ENCODE results near the gene NSMCE1.

NSMCE1 gene

DNA sequence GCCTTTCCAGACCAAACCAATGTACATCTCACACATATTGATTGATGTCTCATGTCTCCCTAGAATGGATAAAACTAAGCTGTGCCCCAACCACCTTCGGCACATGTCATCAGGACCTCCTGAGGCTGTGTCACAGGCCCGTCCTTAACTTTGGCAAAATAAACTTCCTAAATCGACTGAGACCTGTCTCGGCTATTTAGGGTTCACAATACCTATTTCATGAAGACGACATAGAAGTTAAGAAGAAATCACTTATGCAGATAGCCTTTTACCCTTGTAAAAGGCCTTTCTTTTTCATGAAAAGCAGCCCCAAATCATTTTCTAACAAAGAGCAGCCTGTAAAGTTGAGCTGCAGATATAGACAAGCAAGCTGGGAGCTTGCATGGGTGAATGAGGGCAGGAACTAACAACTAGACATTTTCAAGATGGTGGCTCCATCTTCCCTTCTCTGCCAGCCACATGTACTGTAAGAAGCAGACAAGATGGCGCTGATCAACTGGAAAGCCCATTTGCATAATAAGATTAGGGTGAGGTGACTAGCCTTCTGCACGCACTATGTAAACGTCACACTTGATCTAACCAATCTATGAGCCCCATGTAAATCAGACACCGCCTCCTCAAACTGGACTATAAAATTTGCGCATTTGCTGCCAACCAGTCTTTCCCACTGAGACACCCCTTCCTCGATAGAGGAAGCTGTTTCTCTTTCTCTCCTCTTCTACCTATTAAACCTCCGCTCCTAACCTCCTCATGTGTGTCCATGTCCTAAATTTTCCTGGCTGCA lies 69.9 kb downstream of the NSMCE1 start:
- Histone ChIP-seq H3K27me3 (peaks cover 0 to 22% of the 10 kb centered on the region in 2 donors), H3K27ac (no peak overlapping the region), H3K36me3 (no peaks in the 10 kb centered on the region), H3K4me3 (no peak overlapping the region), H3K4me1 (peaks cover 0 to 6% (median 5%) of the 10 kb centered on the region in 4 donors), H3K9me3 (no peaks in the 10 kb centered on the region)
- TF ChIP-seq, protein P1, sequence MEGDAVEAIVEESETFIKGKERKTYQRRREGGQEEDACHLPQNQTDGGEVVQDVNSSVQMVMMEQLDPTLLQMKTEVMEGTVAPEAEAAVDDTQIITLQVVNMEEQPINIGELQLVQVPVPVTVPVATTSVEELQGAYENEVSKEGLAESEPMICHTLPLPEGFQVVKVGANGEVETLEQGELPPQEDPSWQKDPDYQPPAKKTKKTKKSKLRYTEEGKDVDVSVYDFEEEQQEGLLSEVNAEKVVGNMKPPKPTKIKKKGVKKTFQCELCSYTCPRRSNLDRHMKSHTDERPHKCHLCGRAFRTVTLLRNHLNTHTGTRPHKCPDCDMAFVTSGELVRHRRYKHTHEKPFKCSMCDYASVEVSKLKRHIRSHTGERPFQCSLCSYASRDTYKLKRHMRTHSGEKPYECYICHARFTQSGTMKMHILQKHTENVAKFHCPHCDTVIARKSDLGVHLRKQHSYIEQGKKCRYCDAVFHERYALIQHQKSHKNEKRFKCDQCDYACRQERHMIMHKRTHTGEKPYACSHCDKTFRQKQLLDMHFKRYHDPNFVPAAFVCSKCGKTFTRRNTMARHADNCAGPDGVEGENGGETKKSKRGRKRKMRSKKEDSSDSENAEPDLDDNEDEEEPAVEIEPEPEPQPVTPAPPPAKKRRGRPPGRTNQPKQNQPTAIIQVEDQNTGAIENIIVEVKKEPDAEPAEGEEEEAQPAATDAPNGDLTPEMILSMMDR (IDR thresholded peaks at IDR 0.05): no peak
- no peak for DNase-seq
- intact Hi-C loops (cut with DNase I; ENCODE audit: low total_unique reads): no loop called here

DNA sequence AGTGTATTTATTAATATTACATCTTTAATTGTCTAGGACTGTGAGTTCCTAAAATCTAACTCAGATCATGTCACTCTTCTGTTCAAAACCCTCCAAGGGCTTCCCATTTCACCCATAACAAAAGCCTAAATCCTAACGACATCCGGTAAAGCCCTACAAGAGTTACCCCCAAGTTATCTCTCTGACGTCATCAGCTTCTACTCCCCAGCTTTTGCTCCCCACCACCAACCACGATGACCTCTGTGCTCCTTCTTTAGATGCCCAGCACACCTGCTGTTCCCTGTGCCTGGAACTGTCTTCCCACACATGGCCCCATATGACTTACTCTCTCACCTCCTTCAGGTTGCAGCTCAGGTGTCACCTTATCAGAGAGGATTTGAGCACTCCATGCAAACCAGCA lies 71.6 kb downstream of the NSMCE1 start:
- no peak for DNase-seq
- TF ChIP-seq, protein P1 (IDR thresholded peaks at IDR 0.05): no peak
- Histone ChIP-seq H3K4me1 (no peaks in the 10 kb centered on the region), H3K27ac (no peak overlapping the region), H3K36me3 (no peaks in the 10 kb centered on the region), H3K27me3 (peaks cover 0 to 22% of the 10 kb centered on the region in 2 donors), H3K9me3 (no peaks in the 10 kb centered on the region), H3K4me3 (no peak overlapping the region)
- intact Hi-C loops (cut with DNase I; ENCODE audit: low total_unique reads): no loop called here

DNA sequence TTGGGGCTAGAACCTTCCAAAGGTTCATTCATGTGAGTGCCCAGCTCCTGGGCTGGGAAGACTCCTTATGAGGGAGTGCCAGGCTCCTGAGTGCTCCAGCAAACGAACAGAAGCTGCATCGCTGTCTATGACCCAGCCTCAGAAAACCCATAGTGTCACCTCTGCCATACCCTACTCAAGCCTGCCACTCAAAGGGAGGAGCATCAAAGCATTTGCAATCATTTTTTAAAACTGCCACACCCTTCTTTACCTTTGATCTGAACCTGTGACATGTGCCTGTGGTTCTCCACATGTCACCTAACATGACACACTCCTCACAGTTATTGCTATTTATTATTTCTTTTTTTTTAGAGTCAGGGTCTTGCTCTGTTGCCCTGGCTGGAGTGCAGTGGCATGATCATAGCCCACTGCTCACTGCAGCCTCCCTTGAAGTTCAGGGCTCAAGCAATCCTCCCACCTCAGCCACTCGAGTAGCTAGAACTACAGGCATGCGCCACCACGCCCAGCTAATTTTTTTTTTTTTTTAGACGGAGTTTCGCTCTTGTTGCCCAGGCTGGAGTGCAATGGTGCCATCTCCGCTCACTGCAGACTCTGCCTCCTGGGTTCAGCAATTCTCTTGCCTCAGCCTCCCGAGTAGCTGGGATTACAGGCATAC lies 72.5 kb downstream of the NSMCE1 start:
- intact Hi-C loops (cut with DNase I; ENCODE audit: low total_unique reads): no loop called here
- no peaks in the 10 kb centered on the region for H3K4me1 ChIP-seq
- H3K9me3 ChIP-seq: no peaks in the 10 kb centered on the region
- no peak for DNase-seq
- H3K36me3 ChIP-seq: no peaks in the 10 kb centered on the region
- no peak overlapping the region for H3K4me3 ChIP-seq
- TF ChIP-seq, protein P1 (IDR thresholded peaks at IDR 0.05): no peak
- no peak overlapping the region for H3K27ac ChIP-seq
- peaks cover 0 to 22% of the 10 kb centered on the region in 2 donors for H3K27me3 ChIP-seq

DNA sequence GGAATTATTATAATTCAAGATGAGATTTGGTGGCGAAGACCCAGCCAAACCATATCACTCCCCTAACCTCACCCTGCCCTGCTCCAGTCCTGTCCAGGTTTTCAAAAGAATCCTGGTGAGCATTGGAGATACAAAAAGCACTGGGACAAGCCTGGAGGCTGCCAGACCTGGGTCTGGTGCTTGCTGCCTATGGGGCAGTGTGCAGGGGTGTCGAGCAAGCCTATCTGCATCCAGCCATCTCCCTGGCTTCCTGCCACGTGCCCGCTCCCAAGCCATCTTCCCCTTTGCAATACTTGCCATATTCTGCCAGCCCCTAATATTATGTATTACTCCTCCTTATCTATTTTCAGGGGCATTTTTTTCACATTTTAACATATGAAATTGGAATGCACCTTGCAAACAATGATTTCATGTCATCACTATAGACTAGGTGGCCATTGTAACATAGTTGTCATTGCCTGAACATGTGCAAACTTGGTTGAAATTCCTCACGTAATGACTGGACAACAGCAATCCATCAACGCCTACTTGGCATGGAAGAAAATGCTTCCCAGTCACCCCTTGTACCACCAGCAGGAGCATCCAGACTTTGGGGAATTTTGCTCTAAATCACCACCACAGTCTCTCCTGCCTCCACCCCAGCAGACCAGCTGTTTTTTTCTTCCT lies 73.4 kb downstream of the NSMCE1 start:
- Histone ChIP-seq H3K9me3 (no peaks in the 10 kb centered on the region), H3K4me3 (no peak overlapping the region), H3K4me1 (no peaks in the 10 kb centered on the region), H3K27me3 (peaks cover 0 to 22% of the 10 kb centered on the region in 2 donors), H3K36me3 (no peaks in the 10 kb centered on the region), H3K27ac (no peak overlapping the region)
- intact Hi-C loops (cut with DNase I; ENCODE audit: low total_unique reads): no loop called here
- no peak for DNase-seq
- TF ChIP-seq, protein P1 (IDR thresholded peaks at IDR 0.05): no peak

DNA sequence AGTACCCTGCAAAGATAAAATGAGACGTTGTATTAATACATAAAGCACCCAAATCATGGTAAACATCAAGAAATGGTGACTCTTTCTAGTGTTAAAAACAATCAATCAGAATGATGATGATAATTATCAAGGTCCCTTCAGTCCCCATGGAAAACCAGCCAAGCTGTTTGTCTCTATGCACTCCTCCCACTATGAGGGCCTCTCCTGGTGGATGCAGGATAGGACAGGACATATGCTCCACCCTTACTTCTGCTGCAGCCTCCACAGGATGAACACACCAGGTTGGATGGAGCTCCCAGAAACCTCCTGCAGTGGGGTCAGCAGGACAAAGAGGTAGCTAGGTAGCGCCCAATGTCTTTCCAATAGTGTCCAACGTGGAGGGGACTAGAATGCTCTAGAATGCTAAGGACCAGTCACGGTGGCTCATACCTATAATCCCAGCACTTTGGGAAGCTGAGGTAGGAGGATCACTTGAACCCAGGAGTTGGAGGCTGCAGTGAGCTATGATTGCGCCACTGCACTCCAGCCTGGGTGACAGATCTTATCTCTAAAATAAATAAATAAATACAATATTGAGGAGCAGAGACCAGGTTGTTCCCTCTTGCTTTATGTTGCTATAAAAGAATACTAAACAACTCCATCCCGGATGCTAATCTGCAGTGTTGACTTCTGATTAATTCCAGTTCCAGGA lies 75.1 kb downstream of the NSMCE1 start:
- H3K4me1 ChIP-seq: no peaks in the 10 kb centered on the region
- no peak overlapping the region for H3K27ac ChIP-seq
- intact Hi-C loops (cut with DNase I; ENCODE audit: low total_unique reads): no loop called here
- DNase-seq: no peak
- peaks cover 0 to 32% of the 10 kb centered on the region in 2 donors for H3K27me3 ChIP-seq
- H3K9me3 ChIP-seq: no peaks in the 10 kb centered on the region
- no peaks in the 10 kb centered on the region for H3K36me3 ChIP-seq
- TF ChIP-seq, protein P1 (IDR thresholded peaks at IDR 0.05): no peak
- H3K4me3 ChIP-seq: no peak overlapping the region

Measured in tibial artery (tissue), 4 donors.